Measurements from ENCODE around the gene ZFAND3.
"Not testable (repeated sequence)": the region's sequence is repeated elsewhere in the genome, so short reads cannot be mapped to it uniquely, and the experiment has no call there.

ZFAND3 gene

DNA sequence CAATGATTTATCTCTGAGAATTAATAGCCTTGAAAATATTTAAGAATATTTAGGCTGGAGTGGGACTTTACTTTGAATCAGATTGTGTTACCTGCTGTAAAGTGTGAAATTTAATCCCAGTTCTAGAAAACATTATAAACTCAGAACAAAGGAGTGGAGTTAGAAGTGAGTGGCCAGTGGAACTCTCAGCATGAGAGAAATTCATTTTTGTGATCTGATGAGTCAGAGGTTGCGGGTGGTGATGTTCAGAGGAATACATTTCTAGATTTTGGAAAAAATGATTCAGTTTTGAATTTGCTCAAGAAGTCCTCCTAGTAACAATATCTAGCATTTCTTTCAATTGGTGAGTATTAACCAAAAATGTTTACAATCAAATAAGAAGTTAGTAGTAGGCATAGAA is 167.5 kb downstream of the ZFAND3 start:
- Histone ChIP-seq H3K36me3 (no peaks in the 10 kb centered on the region), H3K4me3 (ENCODE audit: low read depth, low read length) (no peak overlapping the region), H3K9me3 (ENCODE audit: severe bottlenecking) (no peaks in the 10 kb centered on the region), H3K27me3 (ENCODE audit: insufficient read depth, low read depth, severe bottlenecking) (no peaks in the 10 kb centered on the region), H3K27ac (no peak overlapping the region)
- DNase-seq, result no peak
- TF ChIP-seq, protein P1, sequence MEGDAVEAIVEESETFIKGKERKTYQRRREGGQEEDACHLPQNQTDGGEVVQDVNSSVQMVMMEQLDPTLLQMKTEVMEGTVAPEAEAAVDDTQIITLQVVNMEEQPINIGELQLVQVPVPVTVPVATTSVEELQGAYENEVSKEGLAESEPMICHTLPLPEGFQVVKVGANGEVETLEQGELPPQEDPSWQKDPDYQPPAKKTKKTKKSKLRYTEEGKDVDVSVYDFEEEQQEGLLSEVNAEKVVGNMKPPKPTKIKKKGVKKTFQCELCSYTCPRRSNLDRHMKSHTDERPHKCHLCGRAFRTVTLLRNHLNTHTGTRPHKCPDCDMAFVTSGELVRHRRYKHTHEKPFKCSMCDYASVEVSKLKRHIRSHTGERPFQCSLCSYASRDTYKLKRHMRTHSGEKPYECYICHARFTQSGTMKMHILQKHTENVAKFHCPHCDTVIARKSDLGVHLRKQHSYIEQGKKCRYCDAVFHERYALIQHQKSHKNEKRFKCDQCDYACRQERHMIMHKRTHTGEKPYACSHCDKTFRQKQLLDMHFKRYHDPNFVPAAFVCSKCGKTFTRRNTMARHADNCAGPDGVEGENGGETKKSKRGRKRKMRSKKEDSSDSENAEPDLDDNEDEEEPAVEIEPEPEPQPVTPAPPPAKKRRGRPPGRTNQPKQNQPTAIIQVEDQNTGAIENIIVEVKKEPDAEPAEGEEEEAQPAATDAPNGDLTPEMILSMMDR (IDR thresholded peaks at IDR 0.05; ENCODE audit: low read depth, low read length), result no peak

DNA sequence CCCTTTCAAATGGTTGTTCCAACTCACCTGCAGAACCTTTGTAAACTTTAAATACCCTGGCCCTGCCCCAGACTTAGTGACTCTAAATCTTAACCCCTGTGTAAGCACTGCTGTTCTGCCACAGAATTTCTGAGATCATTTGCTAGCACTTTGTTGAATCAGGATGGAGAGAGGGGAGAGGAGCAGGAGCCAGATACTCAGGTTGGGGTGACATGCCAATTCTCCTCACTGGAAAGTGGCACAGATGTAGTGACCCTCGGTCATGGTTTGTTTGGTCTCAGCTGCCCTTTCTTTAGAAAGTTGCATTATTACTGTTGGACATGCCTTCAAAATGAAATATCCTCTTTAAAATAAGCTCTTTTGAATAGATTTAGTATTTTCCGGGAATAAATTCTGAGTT is 168.0 kb downstream of the ZFAND3 start:
- Histone ChIP-seq H3K27me3 (ENCODE audit: insufficient read depth, low read depth, severe bottlenecking) (no peaks in the 10 kb centered on the region), H3K4me3 (ENCODE audit: low read depth, low read length) (no peak overlapping the region), H3K36me3 (no peaks in the 10 kb centered on the region), H3K27ac (no peak overlapping the region), H3K9me3 (ENCODE audit: severe bottlenecking) (no peaks in the 10 kb centered on the region)
- TF ChIP-seq, protein P1 (IDR thresholded peaks at IDR 0.05; ENCODE audit: low read depth, low read length), result no peak
- no peak for DNase-seq

DNA sequence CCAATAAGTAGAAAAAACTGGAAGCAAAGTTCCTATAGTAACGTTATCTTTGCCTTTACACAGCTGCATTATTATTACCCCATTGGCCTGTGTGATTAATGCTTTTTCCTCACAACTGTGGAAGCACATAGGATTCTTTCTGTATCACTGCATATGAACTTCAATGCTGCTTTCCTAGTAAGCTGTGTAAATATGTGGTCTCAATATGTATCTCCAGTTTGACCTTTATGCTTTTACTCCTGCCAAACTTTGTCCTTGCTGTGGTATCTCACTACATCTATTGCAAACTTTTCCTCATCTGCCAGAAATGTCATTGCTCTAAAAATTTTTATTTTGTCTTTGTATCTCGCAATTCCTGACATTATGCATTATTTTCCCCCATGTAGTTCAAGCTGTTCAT is 168.6 kb downstream of the ZFAND3 start:
- Histone ChIP-seq H3K27me3 (ENCODE audit: insufficient read depth, low read depth, severe bottlenecking) (no peaks in the 10 kb centered on the region), H3K36me3 (no peaks in the 10 kb centered on the region), H3K27ac (no peak overlapping the region), H3K4me3 (ENCODE audit: low read depth, low read length) (no peak overlapping the region), H3K9me3 (ENCODE audit: severe bottlenecking) (no peaks in the 10 kb centered on the region)
- no peak for DNase-seq
- TF ChIP-seq, protein P1 (IDR thresholded peaks at IDR 0.05; ENCODE audit: low read depth, low read length), result no peak

DNA sequence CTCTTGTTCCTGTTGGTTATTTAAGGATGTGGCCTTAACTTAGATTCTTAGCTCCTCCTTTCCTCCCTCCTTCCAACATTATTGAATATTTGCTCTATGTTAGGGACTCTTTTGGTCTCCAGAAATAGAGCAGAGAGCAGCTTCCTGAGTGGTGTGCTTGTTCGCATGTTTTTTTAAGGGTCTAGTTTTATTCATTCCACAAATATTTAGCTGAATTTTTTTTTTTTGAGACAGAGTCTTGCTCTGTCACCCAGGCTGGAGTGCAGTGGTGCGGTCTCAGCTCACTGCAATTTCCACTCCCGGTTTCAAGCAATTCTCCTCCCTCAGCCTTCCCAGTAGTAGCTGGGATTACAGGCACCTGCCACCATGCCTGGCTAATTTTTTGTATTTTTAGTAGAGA is 169.2 kb downstream of the ZFAND3 start:
- Histone ChIP-seq H3K36me3 (no peaks in the 10 kb centered on the region), H3K27me3 (ENCODE audit: insufficient read depth, low read depth, severe bottlenecking) (no peaks in the 10 kb centered on the region), H3K9me3 (ENCODE audit: severe bottlenecking) (no peaks in the 10 kb centered on the region), H3K4me3 (ENCODE audit: low read depth, low read length) (no peak overlapping the region), H3K27ac (no peak overlapping the region)
- DNase-seq, result no peak
- TF ChIP-seq, protein P1 (IDR thresholded peaks at IDR 0.05; ENCODE audit: low read depth, low read length), result no peak

DNA sequence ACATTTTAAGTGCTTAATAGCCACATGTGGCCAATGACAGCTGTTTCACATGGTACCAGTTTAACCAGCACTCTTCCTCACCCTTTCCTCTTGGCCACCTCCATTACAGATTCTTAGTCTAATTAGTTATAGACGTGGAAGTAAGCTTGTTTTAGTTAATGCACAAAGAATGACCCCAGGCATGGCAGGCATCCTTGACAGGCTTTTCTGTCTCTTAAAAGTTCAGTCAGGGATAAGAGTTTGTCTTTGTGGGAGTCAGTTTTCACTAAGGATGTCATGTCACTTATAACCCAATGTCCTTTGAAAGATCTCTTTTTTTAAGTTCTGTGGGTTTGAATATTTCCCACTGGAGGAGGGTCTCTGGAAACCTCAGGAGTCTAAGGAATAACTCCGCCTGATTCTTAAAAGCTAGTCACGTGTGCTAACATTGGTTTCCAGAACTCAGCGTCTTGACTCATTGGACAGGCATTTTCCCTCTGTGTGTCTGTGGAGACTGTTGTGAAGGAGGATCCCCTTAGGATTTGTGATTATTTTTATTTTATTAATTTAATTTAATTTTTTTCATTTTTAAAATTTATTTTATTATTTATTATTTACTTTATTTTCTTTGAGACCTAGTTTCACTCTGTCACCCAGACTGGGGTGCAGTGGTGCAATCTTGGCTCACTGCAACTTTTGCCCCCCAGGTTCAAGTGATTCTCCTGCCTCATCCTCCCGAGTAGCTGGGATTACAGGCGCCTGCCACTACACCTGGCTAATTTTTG is 171.4 kb downstream of the ZFAND3 start:
- Histone ChIP-seq H3K4me3 (ENCODE audit: low read depth, low read length) (no peak overlapping the region), H3K9me3 (ENCODE audit: severe bottlenecking) (no peaks in the 10 kb centered on the region), H3K36me3 (no peaks in the 10 kb centered on the region), H3K27me3 (ENCODE audit: insufficient read depth, low read depth, severe bottlenecking) (no peaks in the 10 kb centered on the region), H3K27ac (no peak overlapping the region)
- no peak for DNase-seq
- TF ChIP-seq, protein P1 (IDR thresholded peaks at IDR 0.05; ENCODE audit: low read depth, low read length), result no peak

DNA sequence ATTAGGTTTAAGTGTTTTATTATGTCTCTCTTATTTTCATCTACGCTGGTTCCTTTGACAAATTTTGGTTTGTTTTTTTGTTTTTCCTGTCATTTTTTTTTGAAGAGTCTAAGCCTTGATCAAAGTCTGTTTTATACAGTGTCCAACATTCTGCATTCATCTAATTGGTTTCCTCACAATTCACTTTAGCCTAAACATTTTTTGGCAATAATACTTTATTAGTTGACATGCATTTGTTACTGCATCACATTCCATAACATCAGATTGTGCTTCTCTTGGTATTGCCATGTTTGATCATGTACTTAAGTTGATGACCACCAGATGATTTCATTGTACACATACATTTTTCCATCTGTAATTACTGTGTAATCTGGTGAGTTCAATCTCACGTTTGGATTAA is 173.2 kb downstream of the ZFAND3 start:
- TF ChIP-seq, protein P1 (IDR thresholded peaks at IDR 0.05; ENCODE audit: low read depth, low read length), result no peak
- no peaks in the 10 kb centered on the region for H3K9me3 ChIP-seq (ENCODE audit: severe bottlenecking)
- no peak for DNase-seq
- H3K36me3 ChIP-seq, result no peaks in the 10 kb centered on the region
- H3K4me3 ChIP-seq (ENCODE audit: low read depth, low read length), result no peak overlapping the region
- H3K27ac ChIP-seq, result no peak overlapping the region
- H3K27me3 ChIP-seq (ENCODE audit: insufficient read depth, low read depth, severe bottlenecking), result no peaks in the 10 kb centered on the region

DNA sequence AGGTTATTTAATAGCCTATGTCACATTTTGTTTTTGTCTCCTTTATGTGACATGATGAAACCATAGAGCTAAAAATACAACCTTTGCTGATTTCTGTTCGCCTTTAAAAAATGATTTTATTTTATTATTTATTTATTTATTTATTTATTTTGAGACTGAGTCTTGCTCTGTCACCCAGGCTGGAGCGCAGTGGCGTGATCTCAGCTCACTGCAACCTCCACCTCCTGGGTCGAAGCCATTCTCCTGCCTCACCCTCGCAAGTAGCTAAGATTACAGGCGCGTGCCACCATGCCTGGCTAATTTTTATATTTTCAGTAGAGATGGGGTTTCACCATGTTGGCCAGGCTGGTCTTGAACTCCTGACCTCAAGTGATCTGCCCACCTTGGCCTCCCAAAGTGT is 173.7 kb downstream of the ZFAND3 start:
- not testable (repeated sequence) for H3K27ac ChIP-seq; DNase-seq; H3K4me3 ChIP-seq (ENCODE audit: low read depth, low read length); H3K9me3 ChIP-seq (ENCODE audit: severe bottlenecking); H3K27me3 ChIP-seq (ENCODE audit: insufficient read depth, low read depth, severe bottlenecking); H3K36me3 ChIP-seq

Data from WERI-Rb-1 (cell line).